ENCODE results near the gene CALM3.

DNA sequence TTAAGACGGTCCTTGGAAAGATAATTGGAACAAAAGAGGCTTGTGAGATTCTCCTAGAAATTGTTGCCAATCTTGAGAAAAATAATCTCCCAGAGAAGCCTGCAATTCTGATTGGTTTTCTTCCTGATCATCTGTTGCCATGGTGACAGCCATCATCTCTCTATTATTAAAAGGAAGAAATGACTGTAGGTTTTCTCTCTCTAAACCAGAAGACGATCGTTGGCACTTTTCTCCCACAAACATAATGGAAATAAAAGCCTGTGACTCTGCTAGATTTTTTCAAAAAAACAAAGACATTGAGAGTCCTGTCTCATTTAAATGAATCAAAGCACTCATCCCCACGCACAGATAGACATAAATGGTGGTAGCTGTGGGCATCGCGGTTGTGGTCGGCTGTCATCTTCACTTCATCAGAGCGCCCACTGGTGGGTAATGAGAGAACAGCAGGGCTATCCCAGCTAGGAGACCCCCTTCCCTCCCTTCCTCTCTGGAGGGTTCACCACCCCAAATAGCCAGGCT lies 21.7 kb upstream of the CALM3 start:
- no peak for TF ChIP-seq CTCF (IDR thresholded peaks at IDR 0.05)
- no peak for TF ChIP-seq POLR2A (IDR thresholded peaks at IDR 0.05)
- no peak for TF ChIP-seq POLR2AphosphoS5 (IDR thresholded peaks at IDR 0.05)
